Stimulated activated CD4-positive, alpha-beta T cell treated with anti-CD3 and anti-CD28 coated beads, TNF-alpha, amount 100 ng/mL, for 1 hour (primary cell): ENCODE data around the gene DYRK2.
"Not testable (repeated sequence)": the region's sequence is repeated elsewhere in the genome, so short reads cannot be mapped to it uniquely, and the experiment has no call there.

ENCODE experiments used
- DNase-seq, 3 donors: peaks; one replicate each; pipeline ENCODE4 v3.0.0-alpha.2; 2020; ENCODE audit warnings: low read depth in 3 of 3, low spot score in 1 of 3

The DYRK2 gene

DNA sequence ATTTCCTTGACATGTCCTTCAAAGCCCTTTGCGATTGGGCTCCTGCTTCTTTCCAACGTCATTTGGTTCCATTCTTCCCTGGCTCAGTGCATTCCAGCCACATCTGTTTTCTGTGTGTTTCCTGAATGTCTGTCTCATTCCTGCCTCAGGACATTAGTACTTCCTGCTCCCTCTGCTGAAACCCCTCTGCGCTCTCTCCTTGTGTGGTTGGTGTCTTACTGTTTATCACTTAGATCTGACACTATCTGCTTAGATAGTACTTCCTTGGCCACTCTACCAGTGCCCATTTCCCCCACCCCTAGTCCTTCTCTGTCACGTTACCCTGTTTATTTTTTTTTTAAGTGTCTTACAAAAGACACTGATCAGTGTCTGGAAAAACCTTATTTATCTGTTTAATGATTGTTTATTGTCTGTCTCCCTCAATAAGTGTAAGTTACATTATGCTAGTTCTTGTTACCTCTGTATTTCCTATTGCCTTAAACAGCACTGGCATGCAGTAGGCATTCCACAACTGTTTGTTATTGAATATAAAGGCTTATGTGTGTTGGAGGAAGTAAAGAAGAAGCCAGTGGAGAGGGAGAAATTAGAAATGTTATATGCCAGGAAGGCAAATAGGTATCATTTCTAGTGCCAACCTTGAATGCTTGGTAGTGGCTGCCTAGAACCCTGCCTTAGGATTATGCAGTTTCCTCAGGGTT is 21.5 kb downstream of the DYRK2 start:
- DNase-seq = no peak

DNA sequence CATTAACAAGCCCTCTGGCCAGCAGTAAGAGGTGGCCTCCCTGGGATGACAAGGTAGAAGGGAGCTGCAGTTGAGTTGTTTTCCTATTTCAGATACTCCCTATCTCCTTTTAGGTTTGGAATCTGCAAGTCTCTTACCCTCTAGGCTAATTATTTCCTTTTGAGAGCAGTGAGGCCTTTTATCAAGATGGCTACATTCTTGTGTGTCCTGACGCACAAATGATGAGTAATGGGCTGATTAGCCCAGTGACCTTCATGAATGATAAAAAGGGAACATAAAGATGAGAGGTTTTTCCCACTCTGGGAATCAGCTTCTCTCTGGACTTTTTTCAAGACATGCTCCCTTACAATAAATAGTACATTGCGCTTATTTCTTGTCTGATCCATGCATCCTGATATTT is 22.9 kb downstream of the DYRK2 start:
- DNase-seq = no peak

DNA sequence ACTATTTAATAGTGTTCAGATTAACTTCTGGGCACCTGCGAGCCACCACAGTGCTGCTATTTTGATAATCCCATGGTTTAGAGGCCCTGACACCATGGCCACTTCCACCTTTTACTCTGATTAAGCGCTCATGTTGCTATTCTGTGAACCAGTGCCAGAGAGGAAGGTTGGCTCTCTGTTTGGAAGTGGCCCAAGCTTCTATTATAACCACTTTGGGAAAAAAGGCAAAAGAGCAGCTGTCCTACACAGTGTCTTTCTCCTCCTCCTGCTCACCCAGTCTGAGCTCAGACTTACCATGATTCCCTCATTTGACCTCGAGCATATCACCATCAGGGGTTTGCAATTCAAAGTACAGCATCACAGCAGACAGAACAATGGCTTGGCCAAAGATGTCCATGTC is 23.3 kb downstream of the DYRK2 start:
- no peak for DNase-seq

DNA sequence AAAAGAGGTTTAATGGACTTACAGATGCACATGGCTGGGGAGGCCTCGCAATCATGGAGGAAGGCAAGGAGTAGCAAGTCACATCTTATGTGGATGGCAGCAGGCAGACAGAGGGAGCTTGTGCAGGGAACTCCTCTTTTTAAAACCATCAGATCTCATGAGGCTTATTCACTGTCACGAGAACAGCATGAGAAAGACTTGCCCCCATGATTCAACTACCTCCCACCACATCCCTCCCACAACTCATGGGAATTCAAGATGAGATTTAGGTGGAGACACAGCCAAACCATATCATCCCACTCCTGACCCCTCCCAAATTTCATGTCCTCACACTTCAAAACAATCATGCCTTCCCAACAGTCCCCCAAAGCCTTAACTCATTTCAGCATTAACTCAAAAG is 24.0 kb downstream of the DYRK2 start:
- DNase-seq = not testable (repeated sequence)

DNA sequence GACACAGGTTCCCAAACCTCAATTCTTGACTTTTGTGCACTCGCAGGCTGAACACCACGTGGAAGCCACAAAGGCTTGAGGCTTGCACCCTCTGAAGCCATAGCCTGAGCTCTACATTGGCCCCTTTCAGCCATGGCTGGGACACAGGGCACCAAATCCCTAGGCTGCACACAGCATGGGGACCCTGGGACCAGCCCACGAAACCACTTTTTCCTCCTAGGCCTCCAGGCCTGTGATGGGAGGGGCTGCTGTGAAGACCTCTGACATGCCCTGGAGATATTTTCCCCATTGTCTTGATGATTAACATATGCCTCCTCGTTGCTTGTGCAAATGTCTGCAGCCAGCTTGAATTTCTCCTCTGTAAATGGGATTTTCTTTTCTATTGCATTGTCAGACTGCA is 25.0 kb downstream of the DYRK2 start:
- not testable (repeated sequence) for DNase-seq

DNA sequence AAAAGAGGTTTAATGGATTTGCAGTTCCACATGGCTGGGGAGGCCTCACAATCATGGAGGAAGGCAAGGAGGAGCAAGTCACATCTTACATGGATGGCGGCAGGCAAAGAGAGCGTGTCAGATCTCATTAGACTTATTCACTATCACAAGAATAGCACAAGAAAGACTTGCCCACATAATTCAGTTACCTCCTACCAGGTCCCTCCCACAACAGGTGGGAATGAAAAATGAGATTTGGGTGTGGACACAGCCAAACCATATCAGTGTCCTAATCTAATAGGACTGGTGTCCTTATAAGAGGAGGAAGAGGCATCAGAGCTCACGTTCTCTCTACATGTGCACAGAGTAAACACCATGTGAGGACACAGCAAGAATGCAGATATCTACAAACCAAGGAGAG is 25.9 kb downstream of the DYRK2 start:
- no peak for DNase-seq

DNA sequence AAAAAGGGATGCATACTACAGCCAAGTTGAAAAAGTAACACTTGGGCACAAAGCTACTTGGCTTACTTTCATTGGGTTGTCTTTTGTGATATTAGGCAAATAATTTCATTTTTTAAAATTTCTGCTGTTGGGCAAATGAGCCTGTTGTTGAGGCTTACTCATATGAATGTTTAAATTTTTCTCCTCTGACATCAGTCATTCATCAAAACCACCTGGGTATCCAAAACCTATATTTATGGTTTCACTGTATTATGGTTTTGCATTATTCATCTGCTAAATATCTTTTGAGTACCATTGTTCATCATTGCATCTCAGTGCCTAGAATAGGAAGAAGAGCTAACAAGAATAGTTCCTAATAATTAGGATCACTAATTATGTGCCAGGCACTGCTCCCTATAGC is 28.1 kb downstream of the DYRK2 start:
- no peak for DNase-seq

DNA sequence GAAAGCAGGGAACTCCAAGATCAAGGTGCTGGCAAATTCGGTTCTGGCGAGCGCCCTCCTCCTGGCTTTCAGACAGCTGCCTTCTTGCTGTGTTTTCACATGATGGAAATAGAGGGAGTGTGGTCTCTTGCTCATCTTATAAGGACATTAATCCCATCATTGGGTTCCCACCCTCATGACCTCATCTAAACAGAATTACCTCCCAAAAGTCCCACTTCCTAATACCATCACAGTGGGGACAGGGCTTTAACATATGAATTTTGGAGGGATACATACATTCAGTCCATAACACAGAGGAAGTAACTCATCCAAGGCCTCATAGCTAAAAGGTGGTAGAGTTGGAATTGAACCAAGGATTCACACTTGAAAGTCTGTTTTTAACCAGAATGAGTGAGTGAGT is 28.6 kb downstream of the DYRK2 start:
- DNase-seq = no peak

DNA sequence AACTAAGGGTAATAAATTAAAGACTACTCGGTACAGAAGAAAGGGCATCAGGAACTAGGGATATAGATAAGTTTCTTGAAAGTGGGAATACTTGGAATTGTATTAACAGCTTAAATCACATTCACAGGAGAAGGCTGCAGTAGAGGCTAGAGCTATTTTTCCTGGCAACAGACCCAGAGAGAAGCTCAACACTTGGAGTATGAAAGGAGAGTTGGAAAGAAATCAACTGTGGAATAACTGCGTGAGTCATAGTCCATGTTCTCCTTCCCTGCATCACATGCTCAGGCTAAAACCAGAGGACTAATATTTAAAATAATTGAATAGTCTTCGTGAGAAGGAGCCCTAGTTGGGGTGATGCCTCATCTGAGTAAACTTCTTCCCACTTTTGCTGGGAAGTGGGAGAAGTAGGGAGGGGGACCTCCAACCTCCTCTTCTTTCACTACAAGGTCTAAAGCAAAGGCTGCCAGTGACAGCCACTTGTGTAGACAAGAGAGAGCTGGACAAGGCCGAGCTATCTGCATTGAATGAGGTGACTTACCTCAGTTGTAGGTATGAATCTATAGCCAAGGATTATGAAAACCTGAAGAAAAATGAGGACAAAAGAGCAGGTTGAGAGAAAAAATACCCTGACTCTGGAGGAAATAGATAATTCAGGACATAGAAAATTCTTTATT is 32.7 kb downstream of the DYRK2 start:
- DNase-seq = no peak

DNA sequence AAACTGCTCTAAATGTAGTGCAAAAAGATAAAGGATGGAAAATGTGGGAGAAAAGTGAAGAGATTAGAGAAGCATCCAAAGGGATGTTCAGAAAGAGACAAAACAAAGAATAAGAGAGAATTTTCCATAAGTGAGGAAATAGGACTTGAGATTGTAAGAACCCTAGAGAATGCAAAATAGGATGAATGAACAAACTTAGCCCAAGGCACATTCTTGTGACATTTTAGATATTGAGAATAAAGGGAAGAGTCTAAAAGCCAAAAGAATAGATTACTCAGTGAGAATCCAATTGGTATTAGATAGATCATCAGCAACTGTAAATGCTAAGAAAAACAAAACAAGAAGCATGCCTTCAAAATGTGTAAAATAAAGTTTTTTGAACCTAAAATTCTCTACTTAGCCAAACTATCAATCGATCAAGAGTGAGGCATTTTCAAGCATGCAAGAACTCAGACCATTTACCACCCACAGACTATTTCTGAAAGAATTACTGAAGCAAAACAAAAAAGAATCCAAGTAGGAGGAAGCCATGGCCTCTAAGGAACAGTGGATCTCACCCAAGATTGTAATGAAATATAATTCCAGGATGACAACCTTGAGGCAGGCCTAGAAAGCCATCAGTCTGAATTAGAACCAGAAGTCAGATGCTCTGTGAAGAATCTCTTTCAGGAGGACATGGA is 33.5 kb downstream of the DYRK2 start:
- DNase-seq = no peak

DNA sequence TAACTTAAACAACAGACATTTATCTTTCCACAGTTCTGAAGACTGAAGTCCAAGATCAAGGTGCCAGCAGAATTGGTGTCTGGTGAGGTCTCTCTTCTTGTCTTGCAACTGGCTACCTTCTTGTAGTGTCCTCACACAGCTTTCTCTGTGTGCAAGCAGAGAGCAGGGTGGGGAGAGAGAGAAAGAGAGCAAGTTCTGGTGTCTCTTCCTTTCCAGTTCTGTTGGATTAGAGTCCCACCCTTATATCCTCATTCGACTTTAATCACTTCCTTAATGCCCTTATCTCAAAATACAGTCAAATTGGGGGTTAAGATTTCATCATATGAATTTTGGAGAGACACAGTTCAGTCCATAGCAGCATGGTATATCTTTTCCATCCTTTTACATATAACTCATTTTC is 40.8 kb downstream of the DYRK2 start:
- DNase-seq = no peak

DNA sequence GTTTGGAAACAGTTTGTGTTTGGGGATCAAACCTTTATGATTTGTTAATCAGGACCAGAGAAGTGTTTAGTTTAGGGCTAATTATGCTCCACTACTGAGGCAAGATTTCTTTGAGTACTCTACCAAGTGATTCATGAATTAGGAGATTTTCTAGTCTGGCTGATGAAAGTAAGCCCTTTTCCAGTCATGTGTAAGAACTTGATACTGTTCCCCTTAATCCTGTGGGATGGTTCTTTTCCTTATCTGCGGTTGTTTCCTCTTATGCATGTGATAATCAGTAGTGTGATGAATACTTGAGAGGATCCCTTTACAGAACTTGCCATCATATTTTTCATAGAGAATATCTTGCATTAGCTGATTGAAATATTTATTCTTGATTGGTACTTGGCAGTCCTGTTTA is 42.1 kb downstream of the DYRK2 start:
- DNase-seq = no peak

DNA sequence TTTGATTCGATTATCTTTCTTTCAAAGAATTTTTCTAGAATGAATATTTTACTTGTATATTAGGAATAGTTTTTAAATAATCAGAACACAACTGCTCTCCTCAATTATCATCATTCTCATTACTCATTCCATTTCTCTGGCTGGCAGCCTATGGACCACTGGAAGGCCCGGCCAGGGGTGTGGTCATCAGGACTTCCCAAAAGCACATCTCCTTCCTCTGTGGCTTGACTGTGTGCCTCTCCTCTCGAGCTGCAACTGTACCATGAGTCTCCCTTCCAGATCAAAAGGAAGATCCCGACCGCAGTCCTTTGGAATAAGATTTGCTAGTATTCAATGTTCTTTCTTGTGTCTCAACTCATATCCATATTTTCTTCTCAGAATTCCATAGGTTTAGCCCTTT is 42.7 kb downstream of the DYRK2 start:
- DNase-seq = no peak

DNA sequence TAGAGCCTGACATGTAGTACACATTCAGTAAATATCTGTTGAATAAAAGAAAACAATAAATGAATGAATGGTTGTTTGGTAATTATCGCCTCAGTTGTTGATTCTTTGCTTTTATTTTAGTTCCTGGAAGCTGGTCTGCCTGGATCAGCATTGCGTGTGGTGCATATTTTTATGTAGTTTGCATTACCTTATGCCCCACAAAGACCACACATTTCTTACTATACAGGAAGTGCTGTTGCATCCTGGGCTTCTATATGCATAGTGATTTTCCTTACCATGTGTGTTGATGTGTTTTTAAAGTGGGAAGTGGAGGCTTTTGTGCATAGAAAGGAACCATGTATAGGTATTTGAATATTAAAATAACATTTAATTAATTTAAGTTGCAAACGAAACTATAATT is 43.6 kb downstream of the DYRK2 start:
- no peak for DNase-seq

DNA sequence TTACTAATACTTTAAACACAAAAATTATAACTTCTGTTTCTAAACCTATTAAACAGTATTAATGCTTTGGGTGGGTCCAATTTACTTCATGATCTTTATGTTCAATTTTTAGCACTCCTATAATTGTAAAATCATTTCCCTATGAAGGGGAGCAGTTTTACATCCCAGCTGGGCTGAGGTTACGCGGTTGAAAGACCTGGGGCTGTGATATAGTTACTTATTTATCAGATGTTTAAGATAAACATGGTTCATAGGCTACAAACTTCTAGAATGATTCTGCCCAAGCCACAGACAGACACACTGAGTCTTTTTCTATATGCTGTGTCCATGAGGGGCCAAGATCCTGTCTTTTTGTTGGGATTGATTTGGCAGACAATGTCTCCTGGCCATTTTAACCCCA is 44.4 kb downstream of the DYRK2 start:
- DNase-seq = no peak

DNA sequence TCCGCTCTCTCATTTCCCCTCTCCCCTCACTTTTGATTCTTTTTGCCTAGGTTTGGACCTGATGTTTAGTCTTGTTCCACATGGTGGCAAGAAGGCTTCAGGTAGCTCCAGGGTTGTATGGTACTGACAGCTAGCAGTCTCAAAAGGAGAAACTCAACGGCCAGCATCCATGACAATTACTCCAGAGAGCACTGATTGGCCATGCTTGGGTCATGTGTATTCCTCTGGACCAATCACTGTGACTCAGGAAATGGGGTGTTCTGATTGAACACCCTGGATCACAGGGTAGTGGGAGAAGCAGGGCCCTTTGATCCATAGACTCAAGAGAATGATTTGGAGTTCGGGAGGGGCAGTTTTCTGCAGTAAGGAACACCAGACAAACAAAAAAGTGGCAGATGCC is 45.3 kb downstream of the DYRK2 start:
- no peak for DNase-seq

DNA sequence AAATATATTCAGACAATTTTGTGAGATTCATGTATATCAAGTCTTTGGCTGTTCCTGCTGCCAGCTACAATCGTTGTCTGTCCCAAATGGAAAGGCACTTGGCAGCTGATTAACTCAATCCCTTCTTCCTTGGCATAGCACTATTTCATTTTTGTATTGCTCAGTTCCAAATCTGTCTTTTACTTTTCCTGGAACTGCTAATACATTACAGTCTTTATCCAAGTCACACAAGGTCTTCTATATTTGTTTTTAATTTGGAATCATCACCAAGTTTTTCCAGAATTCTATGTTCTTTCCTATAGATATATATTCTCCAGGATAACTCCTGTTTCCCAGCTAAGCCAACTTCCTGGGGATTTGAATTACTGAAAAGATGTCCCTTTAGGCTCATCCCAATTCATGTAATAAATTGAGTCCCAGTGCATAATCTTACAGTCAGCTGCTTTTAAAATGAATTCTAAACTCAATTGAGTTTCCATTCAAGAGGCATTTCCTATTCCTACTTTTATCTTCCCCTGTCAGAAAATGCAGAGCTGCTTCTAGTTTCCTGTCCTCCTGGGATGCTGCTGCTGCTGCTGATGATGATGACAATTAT is 45.9 kb downstream of the DYRK2 start:
- no peak for DNase-seq

DNA sequence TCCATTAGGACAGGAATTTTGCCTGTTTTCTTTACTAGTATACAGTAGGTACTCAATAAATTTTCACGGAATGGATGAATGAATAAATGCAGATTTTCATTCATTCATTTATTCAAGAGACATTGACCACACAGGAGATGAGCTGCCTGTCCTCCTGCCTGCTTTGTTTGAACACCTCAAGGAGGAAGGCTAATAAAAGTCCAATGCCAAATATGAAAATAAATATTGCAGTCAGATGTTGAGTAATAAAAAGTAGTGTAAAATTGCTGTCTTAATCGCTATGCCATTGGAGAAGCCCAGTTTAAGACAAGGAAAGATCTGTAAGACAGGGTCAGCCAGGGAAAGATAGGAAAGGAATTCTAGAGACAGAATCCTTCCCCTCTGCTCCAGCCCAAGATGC is 47.4 kb downstream of the DYRK2 start:
- no peak for DNase-seq

DNA sequence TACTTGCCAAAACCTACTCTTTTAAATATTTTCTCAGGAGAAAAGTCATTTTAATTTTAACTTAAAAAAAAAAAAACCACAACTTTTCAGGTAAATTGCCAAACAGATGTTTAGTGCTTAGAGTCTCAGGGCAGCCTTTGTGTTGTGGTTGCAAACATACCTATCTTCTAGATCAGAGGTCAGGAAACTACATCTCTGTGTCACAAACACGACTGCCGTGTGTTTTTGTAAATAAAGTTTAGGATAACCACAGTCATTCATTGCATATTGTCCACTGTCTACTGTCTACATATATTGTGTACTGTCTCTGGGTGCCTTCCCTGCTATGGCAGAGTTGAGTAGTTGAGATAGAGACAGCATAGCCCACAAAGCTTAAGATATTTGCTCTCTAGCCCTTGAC is 48.9 kb downstream of the DYRK2 start:
- no peak for DNase-seq

DNA sequence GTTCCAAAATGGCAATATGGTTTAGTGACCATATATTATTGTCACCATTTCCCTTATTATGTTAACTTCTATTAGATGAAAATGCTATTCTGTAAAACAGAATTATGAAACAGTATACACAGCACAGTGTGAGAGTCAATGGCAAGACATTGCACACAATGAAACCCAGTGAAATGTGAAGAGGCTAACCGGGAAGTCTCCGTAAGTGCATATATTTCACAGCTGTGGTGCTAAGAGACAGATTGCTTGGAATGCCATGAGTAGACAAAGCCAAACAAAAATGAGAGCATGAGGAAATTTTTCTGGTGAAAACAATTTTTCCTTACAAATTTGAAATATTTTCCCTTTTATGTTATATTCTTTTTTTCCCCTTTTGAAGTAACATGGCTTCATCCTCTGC is 49.4 kb downstream of the DYRK2 start:
- DNase-seq = no peak

DNA sequence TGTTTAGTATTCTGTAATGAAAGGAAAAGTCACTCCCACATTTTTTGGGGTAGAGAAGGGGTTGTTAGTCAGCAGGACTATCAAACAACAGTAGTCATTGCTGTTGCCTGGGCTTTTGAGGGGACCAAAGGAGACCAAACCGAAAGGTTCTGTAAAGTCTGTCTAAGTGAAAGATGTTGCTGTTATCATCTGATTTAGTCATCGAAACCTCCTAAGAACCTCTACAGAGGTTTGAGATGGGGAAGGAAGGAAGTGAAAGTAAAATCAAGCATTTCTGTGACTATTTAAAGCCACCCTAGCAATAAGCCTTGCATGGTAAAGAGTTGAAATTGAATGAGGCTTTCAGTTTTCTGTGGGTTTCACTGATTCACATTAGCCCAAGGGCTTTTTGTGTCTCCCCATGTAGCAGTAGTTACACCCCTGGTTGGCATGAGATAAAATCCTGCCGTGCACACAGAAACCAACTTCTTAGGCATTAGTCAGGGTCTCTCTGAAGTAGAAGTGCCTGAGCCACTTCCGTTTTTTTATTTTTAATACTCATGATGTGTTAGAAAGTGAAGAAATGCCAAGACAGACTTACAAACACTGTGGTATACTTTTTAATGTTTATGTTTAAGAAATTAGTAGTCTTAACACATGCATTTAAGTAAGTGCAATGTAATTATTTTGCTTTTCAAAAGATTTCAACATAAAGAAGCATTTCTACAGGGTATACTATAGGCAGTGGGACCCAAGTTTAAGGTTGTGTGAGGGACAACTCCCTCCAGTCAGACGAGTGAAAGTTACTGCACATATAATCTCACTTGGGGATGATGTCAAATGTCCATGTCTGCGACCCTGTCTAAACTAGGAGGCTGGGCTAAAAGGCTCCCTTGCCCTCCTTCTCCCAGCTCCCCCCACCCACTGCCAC is 50.4 kb downstream of the DYRK2 start:
- DNase-seq = peak in 2 of 3 donors; percentile 15 to 18
